ENCODE results near the gene TMEM163.

Gene TMEM163

DNA sequence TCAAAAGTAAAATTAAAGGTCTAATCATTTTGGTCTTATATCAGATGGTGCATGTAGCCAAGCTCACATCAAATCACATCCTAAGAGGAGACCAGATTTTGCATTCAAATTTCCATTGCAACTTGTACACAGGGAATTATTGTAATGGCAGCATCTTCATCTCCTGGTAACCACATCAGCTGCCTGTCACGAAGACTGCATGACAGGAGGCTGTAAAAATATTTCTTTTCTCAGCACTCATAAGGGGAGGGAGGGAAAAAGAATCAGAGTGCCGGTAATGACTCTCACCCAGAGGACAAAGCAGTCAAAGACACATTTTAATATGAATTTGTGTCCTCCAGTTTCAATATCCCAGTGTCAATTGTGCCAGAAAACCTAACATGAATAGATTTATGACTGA, 216.7 kb downstream of the TMEM163 start:
- Mint-ChIP-seq H3K4me1 (peaks cover 33% of the 10 kb centered on the region), H3K27me3 (ENCODE audit: low read depth, poor library complexity) (peaks cover 11% of the 10 kb centered on the region), H3K4me3 (no peak overlapping the region), H3K36me3 (ENCODE audit: low read depth) (no peaks in the 10 kb centered on the region), H3K27ac (no peak overlapping the region), H3K9me3 (no peaks in the 10 kb centered on the region)
- no peak for DNase-seq
- TF ChIP-seq, protein P1, sequence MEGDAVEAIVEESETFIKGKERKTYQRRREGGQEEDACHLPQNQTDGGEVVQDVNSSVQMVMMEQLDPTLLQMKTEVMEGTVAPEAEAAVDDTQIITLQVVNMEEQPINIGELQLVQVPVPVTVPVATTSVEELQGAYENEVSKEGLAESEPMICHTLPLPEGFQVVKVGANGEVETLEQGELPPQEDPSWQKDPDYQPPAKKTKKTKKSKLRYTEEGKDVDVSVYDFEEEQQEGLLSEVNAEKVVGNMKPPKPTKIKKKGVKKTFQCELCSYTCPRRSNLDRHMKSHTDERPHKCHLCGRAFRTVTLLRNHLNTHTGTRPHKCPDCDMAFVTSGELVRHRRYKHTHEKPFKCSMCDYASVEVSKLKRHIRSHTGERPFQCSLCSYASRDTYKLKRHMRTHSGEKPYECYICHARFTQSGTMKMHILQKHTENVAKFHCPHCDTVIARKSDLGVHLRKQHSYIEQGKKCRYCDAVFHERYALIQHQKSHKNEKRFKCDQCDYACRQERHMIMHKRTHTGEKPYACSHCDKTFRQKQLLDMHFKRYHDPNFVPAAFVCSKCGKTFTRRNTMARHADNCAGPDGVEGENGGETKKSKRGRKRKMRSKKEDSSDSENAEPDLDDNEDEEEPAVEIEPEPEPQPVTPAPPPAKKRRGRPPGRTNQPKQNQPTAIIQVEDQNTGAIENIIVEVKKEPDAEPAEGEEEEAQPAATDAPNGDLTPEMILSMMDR (IDR thresholded peaks at IDR 0.05), result no peak

DNA sequence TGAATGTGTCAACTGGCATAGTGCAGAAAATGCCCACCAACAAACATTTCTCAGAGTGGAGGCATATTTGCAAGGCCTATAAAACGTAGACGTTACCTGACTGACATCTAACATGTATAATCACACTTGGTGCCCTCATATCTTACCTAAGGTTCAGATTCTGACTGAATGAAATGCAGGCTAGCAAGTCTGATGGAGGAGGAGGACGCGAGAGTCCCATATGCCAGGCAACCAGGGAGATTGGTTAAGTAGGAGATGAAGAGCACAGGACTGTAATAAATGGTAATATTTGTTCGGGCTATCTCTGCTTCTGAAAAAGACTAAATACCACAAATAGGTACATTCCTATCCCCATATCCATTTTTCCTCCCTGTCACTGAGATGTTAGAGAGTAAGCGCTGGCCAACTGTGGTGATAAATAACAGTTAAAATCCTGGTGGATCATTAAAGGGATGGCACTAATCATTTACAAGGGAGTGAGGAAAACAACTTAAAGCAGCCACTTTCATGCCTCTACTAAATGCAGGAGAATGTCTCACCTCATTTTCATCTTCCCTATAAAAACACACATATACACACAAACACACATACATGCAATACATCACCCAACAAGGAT, 217.2 kb downstream of the TMEM163 start:
- H3K27ac Mint-ChIP-seq, result no peak overlapping the region
- H3K4me3 Mint-ChIP-seq, result no peak overlapping the region
- no peaks in the 10 kb centered on the region for H3K9me3 Mint-ChIP-seq
- no peak for DNase-seq
- H3K4me1 Mint-ChIP-seq, result peaks cover 30% of the 10 kb centered on the region
- TF ChIP-seq, protein P1 (IDR thresholded peaks at IDR 0.05), result no peak
- H3K36me3 Mint-ChIP-seq (ENCODE audit: low read depth), result no peaks in the 10 kb centered on the region
- peaks cover 11% of the 10 kb centered on the region for H3K27me3 Mint-ChIP-seq (ENCODE audit: low read depth, poor library complexity)

DNA sequence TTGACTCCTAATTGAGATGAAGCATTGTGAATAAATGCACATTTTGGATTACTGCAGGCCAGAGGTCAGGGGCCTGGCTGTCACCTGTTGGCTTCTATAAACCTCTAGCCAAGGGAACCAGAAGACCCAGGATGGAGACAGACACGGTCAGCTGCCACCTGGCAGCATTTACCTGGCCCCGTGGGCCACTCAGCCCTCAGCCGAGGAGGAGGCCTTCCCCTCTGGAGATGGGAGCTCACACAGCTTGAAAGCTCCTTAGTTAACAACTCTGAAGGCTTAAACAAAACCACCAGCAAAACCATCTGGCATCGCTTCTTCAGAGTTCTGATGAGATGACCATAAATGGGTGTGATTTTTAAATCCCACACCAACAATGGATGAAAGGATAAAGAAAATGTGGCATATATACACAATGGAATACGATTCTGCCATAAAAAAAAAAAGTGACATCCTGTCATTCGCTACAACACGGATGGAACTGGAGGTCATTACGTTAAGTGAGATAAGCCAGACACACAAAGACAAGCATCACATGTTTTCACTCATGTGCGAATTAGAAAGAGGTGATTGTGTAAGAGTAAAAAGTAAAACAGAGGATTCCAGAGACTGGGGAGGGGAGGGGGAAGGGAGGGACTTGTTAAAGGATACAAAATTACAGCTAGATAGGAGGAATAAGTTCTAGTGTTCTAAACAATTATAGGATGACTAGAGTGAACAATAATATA, 218.4 kb downstream of the TMEM163 start:
- no peak for DNase-seq
- TF ChIP-seq, protein P1 (IDR thresholded peaks at IDR 0.05), result no peak
- Mint-ChIP-seq H3K4me3 (no peak overlapping the region), H3K27ac (no peak overlapping the region), H3K4me1 (peaks cover 18% of the 10 kb centered on the region), H3K36me3 (ENCODE audit: low read depth) (no peaks in the 10 kb centered on the region), H3K27me3 (ENCODE audit: low read depth, poor library complexity) (peaks cover 11% of the 10 kb centered on the region), H3K9me3 (no peaks in the 10 kb centered on the region)

DNA sequence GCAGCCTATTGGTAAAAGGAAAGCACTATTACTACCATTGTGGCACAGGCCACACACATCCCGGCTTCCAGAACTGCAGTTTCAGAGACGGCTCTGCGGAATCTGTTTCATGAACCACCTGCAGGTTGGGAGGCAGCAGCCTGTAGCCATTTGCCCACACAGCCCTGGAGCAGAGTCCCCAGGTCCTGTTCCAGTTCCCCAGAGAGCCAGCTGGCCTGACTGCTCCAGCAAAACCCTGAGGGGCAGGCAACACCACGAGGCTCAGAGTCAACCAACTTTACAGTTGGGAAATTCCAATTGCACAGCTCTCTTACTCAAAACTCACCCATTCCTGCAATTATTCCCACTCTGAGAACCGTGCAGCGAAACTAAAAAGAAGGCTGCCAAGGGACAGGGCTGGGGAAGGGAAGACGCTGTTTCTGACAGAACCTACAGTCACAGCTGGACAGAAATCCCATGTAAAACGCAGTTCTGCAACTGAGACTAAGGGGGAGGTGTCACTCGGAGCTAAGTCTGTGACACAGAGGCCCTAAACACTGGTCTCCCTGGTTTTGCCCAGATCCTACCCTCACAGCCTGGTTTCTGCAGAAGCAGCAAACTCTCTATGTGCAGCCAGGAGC, 219.4 kb downstream of the TMEM163 start:
- Mint-ChIP-seq H3K4me1 (peaks cover 14% of the 10 kb centered on the region), H3K27me3 (ENCODE audit: low read depth, poor library complexity) (peaks cover 11% of the 10 kb centered on the region), H3K36me3 (ENCODE audit: low read depth) (no peaks in the 10 kb centered on the region), H3K4me3 (no peak overlapping the region), H3K27ac (no peak overlapping the region), H3K9me3 (no peaks in the 10 kb centered on the region)
- DNase-seq, result no peak
- TF ChIP-seq, protein P1 (IDR thresholded peaks at IDR 0.05), result no peak

DNA sequence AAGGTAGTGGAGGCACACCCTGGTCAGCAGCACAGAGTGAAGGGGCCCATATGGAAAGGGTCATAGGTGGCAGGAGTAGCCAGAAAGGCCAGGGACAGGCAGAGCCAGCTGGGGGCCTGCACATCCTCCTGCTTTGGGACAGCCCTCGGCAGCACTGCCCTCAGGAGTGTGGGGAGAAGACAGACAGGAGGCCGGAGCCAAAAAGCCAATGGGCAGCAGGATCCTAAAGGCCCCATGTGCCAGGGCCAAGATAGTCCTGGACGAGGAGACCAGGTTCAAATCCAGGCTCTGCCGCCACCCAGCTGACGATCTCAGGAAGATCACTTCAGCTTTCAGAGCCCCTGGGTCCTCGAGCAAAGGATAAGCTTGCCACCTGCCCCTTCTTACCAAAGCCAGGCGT, 220.1 kb downstream of the TMEM163 start:
- Mint-ChIP-seq H3K4me1 (peaks cover 14% of the 10 kb centered on the region), H3K4me3 (no peak overlapping the region), H3K27ac (no peak overlapping the region), H3K36me3 (ENCODE audit: low read depth) (no peaks in the 10 kb centered on the region), H3K27me3 (ENCODE audit: low read depth, poor library complexity) (peaks cover 11% of the 10 kb centered on the region), H3K9me3 (no peaks in the 10 kb centered on the region)
- no peak for DNase-seq
- TF ChIP-seq, protein P1 (IDR thresholded peaks at IDR 0.05), result no peak

Measured in nephron progenitor cell (in vitro differentiated cells).